ENCODE data around the gene CABP4.

DNA sequence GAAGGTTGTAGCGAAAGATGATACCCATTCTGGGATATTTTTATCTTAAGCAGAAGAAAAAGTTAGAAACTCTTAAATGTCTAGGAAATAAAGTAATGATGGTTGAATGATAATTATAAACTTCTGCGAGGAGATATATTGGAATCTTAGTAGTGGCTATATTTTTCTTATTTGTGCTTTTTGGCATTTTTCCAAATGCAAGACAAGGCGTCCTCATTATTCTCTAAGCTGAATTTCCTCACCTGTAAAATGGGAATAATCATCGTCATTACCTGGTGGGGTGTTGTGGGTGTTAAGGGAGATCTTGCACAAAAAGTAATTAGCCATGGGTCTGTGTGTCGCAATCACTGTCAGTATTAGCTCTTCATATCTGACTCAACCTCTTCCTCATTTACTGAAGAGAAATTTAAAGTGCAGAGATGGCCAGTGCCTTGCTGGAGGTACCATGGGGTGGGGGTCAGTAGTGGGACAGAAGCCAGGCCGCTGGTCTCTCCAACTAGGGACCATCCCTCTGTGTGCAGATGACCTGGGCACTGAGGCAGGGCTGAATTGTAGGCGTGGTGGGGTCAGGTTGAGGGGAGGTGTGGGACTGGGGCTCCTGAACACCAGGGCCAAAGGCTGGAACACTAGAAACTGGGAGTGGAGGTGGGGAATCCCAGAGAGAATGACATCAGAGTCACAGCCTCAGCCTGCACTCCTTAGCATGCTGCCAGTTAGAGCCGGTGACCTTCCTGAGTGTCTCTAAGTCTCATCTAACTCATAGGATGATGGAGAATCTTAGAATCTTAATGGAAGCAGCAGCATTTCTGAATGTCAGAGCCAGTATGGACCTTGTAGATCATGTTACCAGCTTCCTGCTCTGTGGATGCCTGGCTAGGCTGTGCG lies 45.9 kb downstream of the CABP4 start:
- no peak for TF ChIP-seq PAX5 (IDR thresholded peaks at IDR 0.05; ENCODE audit: insufficient read depth, low read length, severe bottlenecking)
- TF ChIP-seq POLR2A (IDR thresholded peaks at IDR 0.05; ENCODE audit: low read depth, low read length): no peak
- no peak for TF ChIP-seq POLR2AphosphoS5 (IDR thresholded peaks at IDR 0.05; ENCODE audit: low read depth, low read length)
